GM21360 (cell line): ENCODE results near the gene GNG14.
"Not testable (repeated sequence)": the region's sequence is repeated elsewhere in the genome, so short reads cannot be mapped to it uniquely, and the experiment has no call there.

ENCODE experiments used
- ATAC-seq: cut with Tn5 transposase; IDR thresholded peaks from one replicate; pipeline ENCODE4 v1.9.1; 2021; ENCODE audit warnings: mild to moderate bottlenecking, moderate library complexity; ENCODE audit not compliant: unreplicated experiment

Gene GNG14

DNA sequence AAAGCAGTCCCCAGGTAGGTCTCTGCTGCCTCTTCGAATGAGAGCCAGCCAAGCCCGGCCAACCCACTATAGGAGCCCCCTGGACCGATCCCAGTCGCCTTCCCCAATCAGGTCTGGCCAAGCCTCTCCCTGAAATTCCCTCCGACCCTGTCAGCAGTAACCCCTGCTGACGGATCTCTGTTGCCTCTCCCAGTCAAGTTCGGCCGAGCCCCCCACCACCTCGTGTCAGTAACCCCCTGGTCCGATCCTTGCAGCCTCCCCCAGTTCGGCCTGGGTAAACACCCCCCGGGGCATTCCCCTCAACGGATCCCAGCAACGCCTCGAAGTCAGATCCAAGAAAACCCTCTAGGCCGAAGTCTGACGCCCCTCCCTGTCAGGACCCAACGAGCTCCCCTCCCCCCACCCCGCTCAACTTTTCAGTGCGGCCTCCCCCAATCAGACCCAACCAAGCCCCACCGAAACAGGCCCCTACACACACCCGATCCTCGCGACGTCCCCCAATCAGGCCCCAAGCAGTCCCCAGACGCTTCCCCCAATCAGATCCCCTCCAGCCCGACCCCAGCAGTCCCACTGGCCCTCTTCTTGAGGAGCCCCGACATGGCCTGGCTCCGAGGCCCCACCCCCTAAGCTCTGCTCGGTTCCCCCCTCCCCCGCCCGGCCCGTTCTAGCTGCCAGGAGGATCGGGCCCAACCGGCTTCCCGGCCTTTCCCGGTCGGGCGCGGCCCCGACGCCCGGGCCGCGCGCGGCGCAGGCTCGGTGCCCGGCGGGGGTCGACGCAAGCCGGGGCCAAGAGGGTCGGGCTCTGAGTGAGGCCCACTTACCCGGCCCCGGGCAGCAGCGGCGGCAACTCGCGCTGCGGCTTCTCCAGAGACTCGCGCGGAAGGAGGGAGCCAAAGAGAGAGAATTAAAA lies 34.1 kb downstream of the GNG14 start:
- peak; percentile 19 for ATAC-seq

DNA sequence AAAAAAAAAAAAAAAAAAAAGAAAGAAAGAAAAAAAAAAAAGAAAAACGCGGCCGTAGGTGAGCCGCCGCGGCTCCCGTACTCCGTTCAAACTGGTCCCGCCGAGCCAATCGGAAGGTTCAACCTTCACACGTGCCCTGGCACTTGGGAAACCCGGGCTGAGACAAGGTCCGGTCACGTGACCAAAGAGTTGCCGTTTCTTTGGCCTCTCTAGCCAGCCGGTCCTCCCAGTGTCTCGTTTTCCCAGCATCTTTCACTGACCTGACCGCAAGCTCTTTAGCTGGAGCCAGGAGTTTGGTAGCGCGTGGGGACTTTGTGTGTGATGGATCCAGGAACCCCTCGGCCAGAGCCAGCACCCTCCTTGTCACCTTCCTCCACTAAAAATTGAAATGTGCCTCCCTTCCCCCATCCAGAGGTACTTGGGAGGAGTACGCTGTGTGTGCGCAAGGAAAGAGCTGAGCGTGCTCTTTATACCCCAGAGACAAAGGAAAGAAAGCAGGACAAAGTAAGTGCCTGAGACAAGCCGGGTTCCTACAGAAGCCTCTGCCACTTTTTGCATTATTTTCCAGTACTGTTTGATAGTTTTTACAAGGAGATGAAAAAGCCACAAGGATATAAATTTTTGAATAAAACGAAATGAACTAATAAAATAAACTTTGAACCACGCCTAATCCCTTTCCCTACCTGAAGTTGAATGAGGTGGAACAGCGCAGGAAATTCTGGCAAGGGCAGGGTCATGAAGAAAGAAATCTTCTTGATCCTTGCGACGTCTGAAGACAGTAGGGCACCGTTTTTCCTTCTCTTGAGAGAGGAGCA lies 35.0 kb downstream of the GNG14 start:
- ATAC-seq = peak; percentile 77

DNA sequence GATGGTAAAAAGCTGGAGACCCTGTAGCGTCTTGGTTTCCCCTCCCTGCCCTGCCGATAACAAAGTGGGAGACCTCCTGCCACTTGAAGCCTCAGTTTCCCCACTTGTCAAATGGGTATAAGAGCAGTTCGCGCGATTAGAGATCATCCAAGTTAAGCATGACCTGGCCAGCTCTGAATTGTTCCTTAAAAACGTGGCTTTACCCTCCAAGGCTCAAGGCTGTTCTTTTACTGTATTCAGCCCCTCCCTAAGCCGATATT lies 35.5 kb downstream of the GNG14 start:
- ATAC-seq = no peak

DNA sequence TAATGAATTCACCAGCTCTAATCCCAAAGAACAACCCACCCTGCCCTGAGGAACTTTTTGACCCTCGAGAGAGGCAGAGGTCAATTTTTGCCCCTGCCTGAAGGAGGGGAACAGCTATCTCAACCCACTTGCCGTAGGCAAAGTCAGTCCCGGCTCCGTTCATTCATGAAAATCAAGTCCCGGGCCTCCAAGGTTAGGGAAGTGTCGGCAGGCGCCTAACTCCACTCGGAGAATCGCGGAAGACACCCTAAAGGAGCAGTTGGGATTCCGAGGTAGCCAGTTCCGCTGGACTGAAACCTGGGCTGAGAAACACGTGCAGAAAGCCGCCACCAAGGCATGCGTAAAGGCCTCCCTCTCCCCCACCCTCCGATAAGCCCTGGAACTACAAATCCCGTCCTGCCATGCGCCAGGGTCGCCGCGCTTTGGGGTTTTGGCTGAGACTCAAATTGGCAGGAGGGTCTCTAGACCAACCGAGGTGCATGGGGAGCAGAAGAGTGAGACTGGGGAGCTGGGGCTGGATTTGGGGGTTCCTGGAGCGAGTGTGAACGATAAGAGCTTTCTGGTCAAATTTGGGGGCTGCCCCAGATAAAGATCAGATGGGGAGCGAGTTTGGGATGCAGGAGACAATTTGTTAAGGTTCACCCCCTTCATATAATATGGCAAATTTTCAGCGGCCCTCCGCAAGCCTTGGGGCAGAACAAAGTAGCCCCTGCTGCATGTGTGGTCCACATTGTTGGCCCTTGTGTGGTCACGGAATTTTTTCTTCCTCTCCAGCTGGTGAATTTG lies 36.0 kb downstream of the GNG14 start, which contains the start of gene TNPO2:
Gene TNPO2 (minus strand): TSS at position 292 of the 786 bp plus-strand sequence. CDS start 2,955 bp downstream, outside the sequence.
- ATAC-seq = no peak

DNA sequence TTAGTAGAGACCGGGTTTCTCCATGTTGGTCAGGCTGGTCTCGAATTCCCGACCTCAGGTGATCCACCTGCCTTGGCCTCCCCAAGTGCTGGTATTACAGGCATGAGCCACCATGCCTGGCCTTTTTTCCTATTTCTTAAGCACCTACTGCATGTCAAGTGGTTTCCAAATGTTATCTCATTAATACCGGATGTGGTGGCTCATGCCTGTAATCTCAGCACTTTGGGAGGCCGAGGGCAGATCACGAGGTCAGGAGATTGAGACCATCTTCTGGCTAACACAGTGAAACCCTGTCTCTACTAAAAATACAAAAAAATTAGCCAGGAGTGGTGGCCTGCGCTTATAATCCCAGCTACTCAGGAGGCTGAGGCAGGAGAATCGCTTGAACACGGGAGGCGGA lies 37.8 kb downstream of the GNG14 start:
- not testable (repeated sequence) for ATAC-seq

DNA sequence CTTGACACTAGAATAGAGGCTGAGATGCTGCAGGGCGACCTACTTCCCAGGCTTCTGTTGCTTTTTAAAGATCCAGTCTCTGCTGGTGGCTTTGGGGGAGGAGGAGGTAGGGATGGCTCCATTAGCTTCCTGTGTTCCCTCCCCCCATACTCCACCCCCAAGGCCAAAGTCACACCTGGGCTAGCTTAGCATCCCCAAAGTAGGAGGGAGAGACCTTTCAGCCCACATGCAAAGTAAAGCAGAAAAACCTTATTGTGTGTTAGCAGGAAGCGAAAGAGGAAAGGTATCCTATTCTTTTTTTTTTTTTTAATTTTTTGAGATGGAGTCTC lies 39.2 kb downstream of the GNG14 start:
- ATAC-seq = no peak

DNA sequence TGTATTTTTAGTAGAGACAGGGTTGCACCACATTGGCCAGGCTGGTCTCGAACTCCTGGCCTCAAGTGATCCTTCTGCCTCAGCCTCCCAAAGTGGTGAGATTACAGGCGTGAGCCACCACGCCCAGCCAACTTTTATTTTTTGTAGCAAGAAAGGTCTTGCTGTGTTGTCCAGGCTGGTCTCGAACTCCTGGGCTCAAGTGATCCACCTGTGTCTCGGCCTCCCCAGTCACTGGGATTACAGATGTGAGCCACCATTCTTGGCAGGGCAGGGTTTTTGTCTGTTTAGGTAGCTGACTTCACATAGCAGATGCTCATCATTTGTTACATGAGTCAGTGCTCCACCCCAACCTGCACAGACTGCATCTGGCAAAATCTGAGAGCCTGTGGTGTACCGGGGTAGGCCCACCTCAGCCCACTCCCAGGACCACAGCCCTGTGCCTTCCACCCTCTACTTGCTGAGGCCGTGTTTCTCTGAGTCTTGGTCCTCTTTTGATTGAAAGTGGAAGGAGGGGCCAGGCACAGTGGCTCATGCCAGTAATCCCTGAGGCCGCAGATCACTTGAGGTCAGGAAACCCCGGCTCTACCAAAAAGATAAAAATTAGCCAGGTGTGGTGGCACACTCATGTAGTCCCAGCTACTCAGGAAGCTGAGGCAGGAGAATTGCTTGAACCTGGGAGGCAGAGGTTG lies 40.1 kb downstream of the GNG14 start:
- no peak for ATAC-seq

DNA sequence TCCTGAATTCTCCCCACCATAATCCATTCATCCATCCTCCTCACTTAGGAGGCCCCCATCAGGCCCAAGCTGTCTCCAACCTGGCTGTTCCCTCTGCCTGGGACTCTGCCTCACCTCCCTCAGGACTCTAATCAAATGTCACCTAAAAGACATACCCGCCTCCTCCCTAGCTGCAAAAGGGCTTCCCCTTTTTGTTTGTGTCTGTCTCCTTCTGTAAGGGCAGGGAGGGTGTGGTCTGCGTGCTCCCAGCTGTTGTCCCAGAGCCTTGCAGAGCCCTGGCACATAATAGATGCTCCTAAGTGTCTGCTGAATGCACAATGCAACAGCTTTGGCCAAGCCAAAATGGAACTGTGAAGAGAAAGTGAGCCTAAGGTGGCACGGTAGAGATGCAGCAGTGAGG lies 42.3 kb downstream of the GNG14 start:
- no peak for ATAC-seq

DNA sequence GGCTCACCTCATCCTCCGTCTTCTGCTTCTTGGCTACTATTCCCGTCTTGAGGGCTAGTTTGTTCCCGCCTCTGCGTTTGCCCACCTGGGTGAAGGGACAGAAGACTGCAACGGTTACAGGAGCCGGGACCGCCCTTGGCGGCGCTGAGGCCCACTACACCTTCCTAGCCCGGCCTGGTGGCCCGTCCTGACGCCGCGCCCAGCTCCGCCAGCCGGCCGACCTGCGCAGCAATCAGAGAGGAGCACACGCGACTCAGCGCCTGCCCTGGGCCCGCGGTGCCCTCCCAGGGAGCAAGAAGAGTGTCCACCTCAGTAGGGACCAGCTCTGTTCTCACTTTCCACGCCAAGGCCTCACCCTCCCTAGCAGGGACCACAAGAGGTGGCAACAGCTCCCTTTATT lies 43.5 kb downstream of the GNG14 start:
- ATAC-seq = no peak

DNA sequence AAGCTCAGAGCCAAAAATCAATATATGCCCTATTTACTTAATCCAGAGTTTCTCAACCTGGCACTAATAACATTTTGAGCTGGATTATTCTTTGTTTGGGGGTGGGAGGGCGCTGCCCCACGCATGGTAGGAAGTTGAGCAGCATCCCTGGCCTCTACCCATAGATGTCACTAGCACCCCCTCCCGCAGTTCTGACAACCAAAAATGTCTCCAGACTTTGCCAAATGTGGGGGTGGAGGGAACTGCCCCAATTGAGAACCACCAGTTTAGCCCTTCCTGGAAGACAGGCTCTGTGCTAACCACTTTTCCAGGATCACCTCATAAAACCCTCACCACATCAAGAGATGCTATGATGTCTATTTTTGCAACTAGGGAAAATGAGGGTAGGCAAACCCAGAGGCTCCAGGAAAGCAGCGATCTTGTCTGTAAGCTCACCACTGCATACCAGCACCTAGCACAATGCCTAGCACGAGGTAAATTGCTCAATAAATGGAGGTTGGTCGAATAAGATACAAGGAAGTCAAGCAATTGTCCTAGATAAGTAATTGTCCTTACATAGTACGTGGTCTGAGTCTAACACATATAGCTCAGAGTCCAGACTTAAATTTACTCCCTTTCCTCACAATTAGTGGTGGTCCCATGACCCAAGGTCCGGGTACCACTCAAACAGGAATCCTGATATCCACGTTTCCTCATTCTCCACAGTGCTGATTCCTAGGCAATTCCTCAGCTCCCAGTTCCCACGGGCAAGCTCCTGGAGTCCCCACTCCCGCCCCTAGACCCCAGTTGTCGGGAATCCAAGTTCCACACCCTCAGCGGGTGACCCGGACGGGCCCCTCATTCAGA lies 45.8 kb downstream of the GNG14 start:
- no peak for ATAC-seq

DNA sequence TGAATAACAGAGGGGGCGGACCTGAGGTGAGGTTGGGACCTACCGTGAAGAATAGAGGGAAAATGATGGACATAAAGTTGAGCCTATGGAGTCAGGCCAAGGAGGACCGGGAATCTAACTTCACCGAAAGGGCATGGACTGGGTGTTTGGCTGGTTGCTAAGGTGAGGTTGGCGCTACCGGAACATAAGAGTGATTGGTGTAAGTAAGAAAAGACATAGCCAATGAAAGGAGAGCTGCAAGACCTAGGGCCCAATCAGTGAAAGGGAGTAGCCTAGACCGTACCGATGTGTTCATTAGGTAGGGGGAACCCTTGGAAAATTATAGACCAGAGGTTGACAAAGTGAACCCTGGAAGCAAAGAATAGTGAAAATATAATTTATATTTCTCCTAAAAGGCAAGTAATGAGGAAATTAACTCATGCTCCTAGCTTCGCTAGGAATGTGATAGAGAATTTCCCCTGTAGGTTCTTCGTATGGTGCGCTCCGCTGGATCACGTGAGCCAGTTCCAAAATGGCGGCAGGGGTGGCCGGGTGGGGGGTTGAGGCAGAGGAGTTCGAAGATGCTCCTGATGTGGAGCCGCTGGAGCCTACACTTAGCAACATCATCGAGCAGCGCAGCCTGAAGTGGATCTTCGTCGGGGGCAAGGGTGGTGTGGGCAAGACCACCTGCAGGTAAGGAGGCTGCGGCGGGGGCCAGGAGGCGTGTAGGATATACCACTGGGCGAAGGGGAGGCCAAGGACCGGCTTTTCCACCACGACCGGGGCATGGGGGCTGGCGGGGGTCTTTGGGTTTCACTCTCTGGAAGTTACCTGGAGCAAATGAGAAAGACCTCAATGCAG lies 49.4 kb downstream of the GNG14 start, which contains the start of gene GET3:
Gene GET3 (plus strand): TSS at position 503 of the 840 bp plus-strand sequence. CDS start 9 bp downstream, at position 512.
- peak; percentile 77 for ATAC-seq

DNA sequence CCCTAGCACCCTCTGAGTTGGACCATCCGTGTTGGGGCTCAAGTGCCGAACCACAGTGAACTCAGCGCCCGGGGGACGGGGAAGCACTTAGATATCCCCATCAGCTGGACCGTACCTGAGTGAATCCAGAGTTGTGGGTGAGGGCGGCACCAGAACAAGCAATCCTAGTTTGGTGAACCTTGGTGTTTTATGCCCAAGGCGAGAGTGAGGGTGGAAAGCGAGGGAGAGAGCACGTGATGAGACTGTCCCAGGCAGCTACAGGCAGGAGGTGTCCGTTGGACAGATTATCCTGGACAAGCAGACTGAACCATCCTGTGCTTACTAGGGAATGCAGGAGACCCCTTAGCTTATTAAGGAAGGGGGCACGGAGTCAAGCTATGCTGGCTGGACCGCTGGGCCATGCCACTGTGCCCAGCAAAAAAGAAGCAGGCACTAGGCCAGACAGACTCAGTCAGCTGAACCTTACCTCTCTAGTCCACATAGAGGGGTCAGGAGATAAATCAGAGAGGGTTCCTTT lies 50.1 kb downstream of the GNG14 start:
- ATAC-seq = no peak
